ENCODE results near the gene BANK1. TPM values are rescaled to one million over a fixed set of nuclear protein-coding genes. Genes with fewer than 3 reads are reported as not detected.

The BANK1 gene
- total RNA-seq, 2 experiments from 2014 or later, result 0.20 to 0.22 TPM

DNA sequence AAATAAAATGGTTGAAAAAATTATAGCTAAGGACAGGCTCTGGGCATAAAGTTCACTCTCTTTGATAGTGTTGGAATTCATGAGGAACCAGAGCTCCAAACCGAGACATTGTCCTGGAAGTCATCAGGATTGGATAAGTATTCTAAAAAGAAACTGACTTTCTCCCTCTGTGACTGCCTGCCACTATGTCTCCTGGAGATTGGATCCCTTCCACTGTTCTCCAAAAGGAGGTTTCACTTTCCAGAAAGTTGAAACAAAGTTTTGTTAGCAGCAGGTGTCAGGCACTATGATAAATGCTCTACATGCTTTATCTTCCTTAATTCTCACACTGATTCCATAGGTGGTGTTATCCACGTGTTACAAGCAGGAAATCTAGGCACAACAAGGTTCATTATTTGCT lies 16.8 kb downstream of the BANK1 start:
- Histone ChIP-seq H3K27me3 (ENCODE audit: control insufficient read depth in 1 of 2, insufficient read depth in 2 of 2, low read length in 2 of 2) (no peaks in the 10 kb centered on the region), H3K27ac (ENCODE audit: low read depth in 1 of 2, low read length in 2 of 2) (no peak overlapping the region), H3K36me3 (ENCODE audit: insufficient read depth, low read length) (no peaks in the 10 kb centered on the region), H3K9me3 (ENCODE audit: control insufficient read depth in 1 of 2, insufficient read depth in 1 of 2, low read length in 2 of 2) (no peaks in the 10 kb centered on the region), H3K4me1 (ENCODE audit: insufficient read depth, low read length) (no peaks in the 10 kb centered on the region), H3K4me3 (ENCODE audit: low read length) (no peak overlapping the region)
- Mint-ChIP-seq H3K27me3 (no peaks in the 10 kb centered on the region), H3K36me3 (ENCODE audit: low read depth) (no peaks in the 10 kb centered on the region), H3K4me1 (ENCODE audit: low read depth) (no peaks in the 10 kb centered on the region), H3K27ac (no peak overlapping the region), H3K4me3 (no peak overlapping the region), H3K9me3 (no peaks in the 10 kb centered on the region)
- TF ChIP-seq, protein P1, sequence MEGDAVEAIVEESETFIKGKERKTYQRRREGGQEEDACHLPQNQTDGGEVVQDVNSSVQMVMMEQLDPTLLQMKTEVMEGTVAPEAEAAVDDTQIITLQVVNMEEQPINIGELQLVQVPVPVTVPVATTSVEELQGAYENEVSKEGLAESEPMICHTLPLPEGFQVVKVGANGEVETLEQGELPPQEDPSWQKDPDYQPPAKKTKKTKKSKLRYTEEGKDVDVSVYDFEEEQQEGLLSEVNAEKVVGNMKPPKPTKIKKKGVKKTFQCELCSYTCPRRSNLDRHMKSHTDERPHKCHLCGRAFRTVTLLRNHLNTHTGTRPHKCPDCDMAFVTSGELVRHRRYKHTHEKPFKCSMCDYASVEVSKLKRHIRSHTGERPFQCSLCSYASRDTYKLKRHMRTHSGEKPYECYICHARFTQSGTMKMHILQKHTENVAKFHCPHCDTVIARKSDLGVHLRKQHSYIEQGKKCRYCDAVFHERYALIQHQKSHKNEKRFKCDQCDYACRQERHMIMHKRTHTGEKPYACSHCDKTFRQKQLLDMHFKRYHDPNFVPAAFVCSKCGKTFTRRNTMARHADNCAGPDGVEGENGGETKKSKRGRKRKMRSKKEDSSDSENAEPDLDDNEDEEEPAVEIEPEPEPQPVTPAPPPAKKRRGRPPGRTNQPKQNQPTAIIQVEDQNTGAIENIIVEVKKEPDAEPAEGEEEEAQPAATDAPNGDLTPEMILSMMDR (IDR thresholded peaks at IDR 0.05), result no peak
- CTCF ChIA-PET, result no interaction called here
- intact Hi-C loops (cut with DNase I, micrococcal nuclease), result no loop called here
- DNase-seq (no peak), ATAC-seq (ENCODE audit: poor library complexity) (no peak)
- POLR2A ChIA-PET, result no interaction called here

- TF ChIP-seq, protein P1 (IDR thresholded peaks at IDR 0.05), result no peak
- no peak for ATAC-seq (ENCODE audit: poor library complexity)
- Mint-ChIP-seq H3K27me3 (no peaks in the 10 kb centered on the region), H3K4me3 (no peak overlapping the region), H3K36me3 (ENCODE audit: low read depth) (no peaks in the 10 kb centered on the region), H3K4me1 (ENCODE audit: low read depth) (no peaks in the 10 kb centered on the region), H3K27ac (no peak overlapping the region), H3K9me3 (no peaks in the 10 kb centered on the region)
- Histone ChIP-seq H3K9me3 (ENCODE audit: control insufficient read depth in 1 of 2, insufficient read depth in 1 of 2, low read length in 2 of 2) (no peaks in the 10 kb centered on the region), H3K4me1 (ENCODE audit: insufficient read depth, low read length) (no peaks in the 10 kb centered on the region), H3K27ac (ENCODE audit: low read depth in 1 of 2, low read length in 2 of 2) (no peak overlapping the region), H3K36me3 (ENCODE audit: insufficient read depth, low read length) (no peaks in the 10 kb centered on the region), H3K4me3 (ENCODE audit: low read length) (no peak overlapping the region), H3K27me3 (ENCODE audit: control insufficient read depth in 1 of 2, insufficient read depth in 2 of 2, low read length in 2 of 2) (no peaks in the 10 kb centered on the region)
- intact Hi-C loops (cut with DNase I, micrococcal nuclease), result no loop called here
- CTCF ChIA-PET, result no interaction called here
- DNase-seq, result no peak
- POLR2A ChIA-PET, result no interaction called here
Measured at GRCh38 chr4:101813604-101814003, 23.1 kb downstream of the BANK1 start.

GRCh38 chr4:101818362-101818761 lies 27.8 kb downstream of the BANK1 start:
- no peaks in the 10 kb centered on the region for H3K36me3 Mint-ChIP-seq (ENCODE audit: low read depth)
- Histone ChIP-seq H3K36me3 (ENCODE audit: insufficient read depth, low read length) (no peaks in the 10 kb centered on the region), H3K27ac (ENCODE audit: low read depth in 1 of 2, low read length in 2 of 2) (no peak overlapping the region), H3K27me3 (ENCODE audit: control insufficient read depth in 1 of 2, insufficient read depth in 2 of 2, low read length in 2 of 2) (no peaks in the 10 kb centered on the region), H3K9me3 (ENCODE audit: control insufficient read depth in 1 of 2, insufficient read depth in 1 of 2, low read length in 2 of 2) (no peaks in the 10 kb centered on the region), H3K4me1 (ENCODE audit: insufficient read depth, low read length) (no peaks in the 10 kb centered on the region), H3K4me3 (ENCODE audit: low read length) (no peak overlapping the region)
- H3K9me3 Mint-ChIP-seq, result peaks cover 9% of the 10 kb centered on the region
- intact Hi-C loops (cut with DNase I, micrococcal nuclease), result no loop called here
- no peaks in the 10 kb centered on the region for H3K4me1 Mint-ChIP-seq (ENCODE audit: low read depth)
- H3K4me3 Mint-ChIP-seq, result no peak overlapping the region
- no peaks in the 10 kb centered on the region for H3K27me3 Mint-ChIP-seq
- TF ChIP-seq, protein P1 (IDR thresholded peaks at IDR 0.05), result no peak
- DNase-seq (no peak), ATAC-seq (ENCODE audit: poor library complexity) (no peak)
- H3K27ac Mint-ChIP-seq, result no peak overlapping the region
- ChIA-PET CTCF (no interaction called here), POLR2A (no interaction called here)

Data from CD4-positive, alpha-beta T cell (primary cell).